OCI-LY1 (cell line): ENCODE data around the gene SYN1.

Source experiments
- CTCF ChIP-seq: fragments of 200-600 bp; sonication (generic), shearing (Covaris generic); IDR thresholded peaks from 2 replicates; pipeline ENCODE4 v1.5.1; 2017; ENCODE audit warnings: mild to moderate bottlenecking, antibody characterized with exemption, low read length, moderate library complexity, mixed read lengths
- EZH2 ChIP-seq: fragments of 200-600 bp; sonication (generic), shearing (Covaris generic); IDR thresholded peaks from 2 replicates; pipeline ENCODE4 v1.8.0; 2017; ENCODE audit warnings: borderline replicate concordance, mixed run types, mild to moderate bottlenecking, antibody characterized with exemption, low read length, moderate library complexity, mixed read lengths

- TF ChIP-seq CTCF (no peak), EZH2 (no peak)
These were observed 76.2 kb downstream of the SYN1 start for GRCh38 chrX:47543496-47543895.
